ENCODE measurements around the gene RBM38.

Gene RBM38

DNA sequence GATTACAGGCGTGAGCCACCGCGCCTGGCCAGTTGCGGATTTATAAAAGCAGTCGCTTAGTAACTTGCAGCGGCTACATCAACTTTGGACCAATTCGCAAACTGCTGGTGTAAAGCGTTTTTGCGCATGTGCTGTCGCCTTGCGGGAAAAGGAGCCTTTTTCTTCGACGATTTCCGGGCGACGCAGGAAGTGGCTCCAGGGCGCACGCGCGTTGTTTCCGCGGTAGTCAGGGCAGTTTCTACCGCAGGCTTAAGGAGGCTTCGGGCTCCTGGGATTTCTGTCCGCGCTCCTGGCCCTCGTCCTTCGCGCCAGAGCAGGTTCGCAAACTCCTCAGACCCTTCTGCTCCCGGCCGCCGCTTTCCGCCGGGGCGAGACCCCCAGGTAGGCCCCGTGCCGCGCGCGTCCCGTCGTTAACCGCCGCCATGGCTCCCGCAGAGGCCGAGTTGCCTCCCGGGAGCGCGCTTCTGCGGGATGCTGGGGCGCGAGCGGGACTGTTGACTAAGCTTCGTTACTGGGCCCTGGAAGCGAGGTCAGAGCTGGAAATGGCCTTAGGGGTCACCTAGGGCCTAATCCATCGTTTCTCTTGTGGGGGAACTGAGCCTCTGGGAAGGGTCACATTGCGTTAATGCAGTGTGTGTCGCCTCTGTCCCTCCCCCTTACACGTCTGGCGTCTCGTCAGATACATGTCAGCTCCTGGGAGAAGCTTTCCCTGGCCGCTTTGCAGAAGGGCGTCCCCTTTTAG is 40.0 kb upstream of the RBM38 start, which contains the start of gene RAE1:
Gene RAE1 (plus strand): TSS at position 214 of the 742 bp plus-strand sequence. CDS start 2,784 bp downstream, outside the sequence.
- no peaks in the 10 kb centered on the region for H3K9me3 ChIP-seq (ENCODE audit: insufficient read depth, low read length)
- no peaks in the 10 kb centered on the region for H3K27me3 ChIP-seq (ENCODE audit: low read depth, low read length)
- peak within 1 kb of the TSS; percentile 45 for H3K27ac ChIP-seq (ENCODE audit: low read length)
- H4K20me1 ChIP-seq (ENCODE audit: insufficient read depth, low read length) = peaks cover 21% of the 10 kb centered on the region
- H3K79me2 ChIP-seq (ENCODE audit: low read length) = peaks cover 39% of the 10 kb centered on the region
- peak within 1 kb of the TSS; percentile 98 for H3K4me2 ChIP-seq (ENCODE audit: low read length)
- H3K4me1 ChIP-seq (ENCODE audit: low read length) = peaks cover 13% of the 10 kb centered on the region
- no peak for TF ChIP-seq EZH2phosphoT487 (IDR thresholded peaks at IDR 0.05; ENCODE audit: low read depth)
- TF ChIP-seq, protein P1, sequence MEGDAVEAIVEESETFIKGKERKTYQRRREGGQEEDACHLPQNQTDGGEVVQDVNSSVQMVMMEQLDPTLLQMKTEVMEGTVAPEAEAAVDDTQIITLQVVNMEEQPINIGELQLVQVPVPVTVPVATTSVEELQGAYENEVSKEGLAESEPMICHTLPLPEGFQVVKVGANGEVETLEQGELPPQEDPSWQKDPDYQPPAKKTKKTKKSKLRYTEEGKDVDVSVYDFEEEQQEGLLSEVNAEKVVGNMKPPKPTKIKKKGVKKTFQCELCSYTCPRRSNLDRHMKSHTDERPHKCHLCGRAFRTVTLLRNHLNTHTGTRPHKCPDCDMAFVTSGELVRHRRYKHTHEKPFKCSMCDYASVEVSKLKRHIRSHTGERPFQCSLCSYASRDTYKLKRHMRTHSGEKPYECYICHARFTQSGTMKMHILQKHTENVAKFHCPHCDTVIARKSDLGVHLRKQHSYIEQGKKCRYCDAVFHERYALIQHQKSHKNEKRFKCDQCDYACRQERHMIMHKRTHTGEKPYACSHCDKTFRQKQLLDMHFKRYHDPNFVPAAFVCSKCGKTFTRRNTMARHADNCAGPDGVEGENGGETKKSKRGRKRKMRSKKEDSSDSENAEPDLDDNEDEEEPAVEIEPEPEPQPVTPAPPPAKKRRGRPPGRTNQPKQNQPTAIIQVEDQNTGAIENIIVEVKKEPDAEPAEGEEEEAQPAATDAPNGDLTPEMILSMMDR (IDR thresholded peaks at IDR 0.05; ENCODE audit: low read depth, low read length) = no peak
- peak within 1 kb of the TSS; percentile 83 for H3K4me3 ChIP-seq (ENCODE audit: low read length)
- peak within 1 kb of the TSS; percentile 82 for H2AFZ ChIP-seq (ENCODE audit: low read depth, low read length)
- H3K36me3 ChIP-seq (replicated peaks; ENCODE audit: low read depth, low read length) = peaks cover 34% of the 10 kb centered on the region
- H3K9ac ChIP-seq (ENCODE audit: low read length) = peak within 1 kb of the TSS; percentile 88

DNA sequence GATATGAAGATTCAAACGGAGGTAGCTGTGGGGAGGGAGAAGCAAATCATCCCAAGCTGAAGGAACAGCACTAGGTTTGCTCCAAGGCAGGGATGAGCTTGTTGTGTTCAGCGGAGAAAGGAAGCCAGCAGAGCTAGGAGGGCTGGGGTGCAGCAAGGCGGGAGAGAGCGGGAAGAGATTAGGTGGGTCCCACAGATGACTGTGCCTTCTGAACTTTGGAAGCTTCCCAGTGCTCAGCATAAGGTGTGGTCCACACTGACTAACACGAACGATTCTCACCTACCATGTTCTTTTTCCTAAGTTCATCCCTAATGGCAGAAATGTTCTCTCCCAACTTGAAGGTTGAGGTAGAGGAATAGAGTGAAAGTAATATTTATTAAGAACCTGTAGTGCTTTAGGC is 38.9 kb upstream of the RBM38 start:
- Histone ChIP-seq H3K27me3 (ENCODE audit: low read depth, low read length) (no peaks in the 10 kb centered on the region), H3K27ac (ENCODE audit: low read length) (no peak overlapping the region), H3K79me2 (ENCODE audit: low read length) (peaks cover 39% of the 10 kb centered on the region), H3K9me3 (ENCODE audit: insufficient read depth, low read length) (no peaks in the 10 kb centered on the region), H3K36me3 (replicated peaks; ENCODE audit: low read depth, low read length) (peaks cover 44% of the 10 kb centered on the region), H3K4me3 (ENCODE audit: low read length) (peak overlapping the region; percentile 83), H3K4me1 (ENCODE audit: low read length) (peaks cover 13% of the 10 kb centered on the region), H3K9ac (ENCODE audit: low read length) (peak overlapping the region; percentile 88; the same call in 1 of the 2 replicates), H2AFZ (ENCODE audit: low read depth, low read length) (no peak overlapping the region), H4K20me1 (ENCODE audit: insufficient read depth, low read length) (peaks cover 21% of the 10 kb centered on the region), H3K4me2 (ENCODE audit: low read length) (peak overlapping the region; percentile 98)
- no peak for TF ChIP-seq EZH2phosphoT487 (IDR thresholded peaks at IDR 0.05; ENCODE audit: low read depth)
- TF ChIP-seq, protein P1 (IDR thresholded peaks at IDR 0.05; ENCODE audit: low read depth, low read length) = no peak

DNA sequence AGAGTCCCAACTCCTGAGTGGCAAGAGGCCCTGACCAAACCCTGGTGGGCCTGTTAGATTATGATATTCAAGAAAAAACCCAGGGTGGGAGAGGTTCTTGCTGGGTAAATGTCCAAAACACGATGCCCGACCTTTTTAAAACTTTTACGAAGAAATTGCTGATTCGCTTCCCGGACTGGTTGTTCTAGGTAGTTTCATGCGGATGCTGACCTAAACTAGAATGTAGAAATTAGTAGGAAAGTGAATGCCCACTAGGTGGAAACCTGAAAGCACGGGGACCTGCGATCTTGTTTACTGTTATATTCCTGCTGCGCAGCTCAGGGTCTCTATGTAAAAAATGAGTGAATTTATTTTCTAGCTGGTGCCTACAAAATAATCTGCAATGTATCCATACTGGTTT is 37.8 kb upstream of the RBM38 start:
- Histone ChIP-seq H3K4me2 (ENCODE audit: low read length) (no peak overlapping the region), H2AFZ (ENCODE audit: low read depth, low read length) (no peak overlapping the region), H3K9ac (ENCODE audit: low read length) (no peak overlapping the region), H3K27me3 (ENCODE audit: low read depth, low read length) (no peaks in the 10 kb centered on the region), H3K27ac (ENCODE audit: low read length) (no peak overlapping the region), H3K4me3 (ENCODE audit: low read length) (no peak overlapping the region), H3K9me3 (ENCODE audit: insufficient read depth, low read length) (no peaks in the 10 kb centered on the region), H3K4me1 (ENCODE audit: low read length) (peaks cover 13% of the 10 kb centered on the region), H3K36me3 (replicated peaks; ENCODE audit: low read depth, low read length) (peaks cover 51% of the 10 kb centered on the region), H3K79me2 (ENCODE audit: low read length) (peaks cover 39% of the 10 kb centered on the region), H4K20me1 (ENCODE audit: insufficient read depth, low read length) (peaks cover 21% of the 10 kb centered on the region)
- TF ChIP-seq, protein P1 (IDR thresholded peaks at IDR 0.05; ENCODE audit: low read depth, low read length) = no peak
- TF ChIP-seq EZH2phosphoT487 (IDR thresholded peaks at IDR 0.05; ENCODE audit: low read depth) = no peak

DNA sequence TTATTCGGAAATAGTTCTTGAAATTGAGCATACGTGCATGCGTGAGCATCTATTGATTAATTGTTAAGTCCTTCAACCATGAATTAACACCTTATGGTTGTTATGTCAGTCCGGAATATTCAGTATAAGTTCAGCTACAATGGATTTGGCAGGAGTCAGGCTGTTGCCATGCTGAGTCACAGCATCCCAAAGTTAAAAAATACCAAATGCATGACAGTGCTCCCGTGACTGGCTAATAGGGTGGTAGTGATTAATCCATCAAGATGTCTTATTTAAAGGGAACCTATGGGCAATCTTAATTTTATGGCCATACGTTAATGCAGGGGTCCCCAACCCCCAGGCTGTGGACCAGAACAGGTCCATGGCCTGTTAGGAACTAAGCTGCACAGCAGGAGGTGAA is 29.7 kb upstream of the RBM38 start:
- Histone ChIP-seq H3K9me3 (ENCODE audit: insufficient read depth, low read length) (no peaks in the 10 kb centered on the region), H4K20me1 (ENCODE audit: insufficient read depth, low read length) (peaks cover 7% of the 10 kb centered on the region; the same call in 1 of the 2 replicates), H3K4me2 (ENCODE audit: low read length) (no peak overlapping the region), H3K36me3 (replicated peaks; ENCODE audit: low read depth, low read length) (peaks cover 82% of the 10 kb centered on the region), H3K4me3 (ENCODE audit: low read length) (no peak overlapping the region), H2AFZ (ENCODE audit: low read depth, low read length) (no peak overlapping the region), H3K27me3 (ENCODE audit: low read depth, low read length) (no peaks in the 10 kb centered on the region), H3K4me1 (ENCODE audit: low read length) (no peaks in the 10 kb centered on the region), H3K79me2 (ENCODE audit: low read length) (peaks cover 20% of the 10 kb centered on the region), H3K27ac (ENCODE audit: low read length) (no peak overlapping the region), H3K9ac (ENCODE audit: low read length) (no peak overlapping the region)
- TF ChIP-seq, protein P1 (IDR thresholded peaks at IDR 0.05; ENCODE audit: low read depth, low read length) = no peak
- no peak for TF ChIP-seq EZH2phosphoT487 (IDR thresholded peaks at IDR 0.05; ENCODE audit: low read depth)
